CD4-positive, CD25-positive, alpha-beta regulatory T cell (primary cell): Measurements from ENCODE around the gene CAMK1D. TPM values are rescaled to one million over a fixed set of nuclear protein-coding genes. Genes with fewer than 3 reads are reported as not detected.

Experiments
- ATAC-seq, 2 donors: fragments of 150-1000 bp; cut with Tn5 transposase; one replicate each; pipeline ENCODE4 v1.10.0; 2021; ENCODE audit warnings: low read depth in 2 of 2, moderate number of reproducible peaks in 2 of 2, moderate library complexity in 1 of 2
- DNase-seq, 3 donors: peaks; one replicate each; pipeline versions ENCODE4 v3.0.0 to v3.0.0-alpha.2; 2012 to 2022; ENCODE audit warnings: mixed read lengths in 1 of 3
- H3K27ac ChIP-seq: one replicate; pipeline ENCODE4 v1.7.0; 2013; ENCODE audit warnings: mild to moderate bottlenecking, low read length; ENCODE audit not compliant: insufficient read depth, poor library complexity, severe bottlenecking
- H3K27me3 ChIP-seq: one replicate; pipeline ENCODE4 v1.7.0; 2013; ENCODE audit warnings: low read length; ENCODE audit not compliant: control insufficient read depth, insufficient read depth
- H3K36me3 ChIP-seq: one replicate; pipeline ENCODE4 v1.7.0; 2013; ENCODE audit warnings: mild to moderate bottlenecking, low read length, moderate library complexity; ENCODE audit not compliant: control insufficient read depth, insufficient read depth
- H3K4me1 ChIP-seq: 2 replicates; pipeline ENCODE4 v1.7.0; 2013; ENCODE audit warnings: mild to moderate bottlenecking, low read length; ENCODE audit not compliant: insufficient read depth, control insufficient read depth, poor library complexity, severe bottlenecking
- H3K4me3 ChIP-seq: one replicate; pipeline ENCODE4 v1.7.0; 2013; ENCODE audit warnings: low read depth, mild to moderate bottlenecking, low read length, moderate library complexity
- H3K9me3 ChIP-seq, 2 experiments: 1 replicate in 1 of 2; 2 replicates in 1 of 2; pipeline ENCODE4 v1.7.0; 2013; ENCODE audit warnings: low read length in 2 of 2, mild to moderate bottlenecking in 1 of 2, moderate library complexity in 1 of 2; ENCODE audit not compliant: control insufficient read depth in 2 of 2
- H3K27ac Mint-ChIP-seq, 3 donors: one replicate each; pipeline ENCODE4 v1.8.0; 2020 to 2022; ENCODE audit warnings: mild to moderate bottlenecking in 3 of 3, mixed read lengths in 3 of 3, moderate library complexity in 2 of 3
- H3K27me3 Mint-ChIP-seq: one replicate; pipeline ENCODE4 v1.8.0; 2022; ENCODE audit warnings: mild to moderate bottlenecking, mixed read lengths
- H3K36me3 Mint-ChIP-seq: one replicate; pipeline ENCODE4 v1.8.0; 2020; ENCODE audit warnings: mixed read lengths
- H3K4me1 Mint-ChIP-seq, 4 donors: one replicate each; pipeline ENCODE4 v1.8.0; 2020 to 2022; ENCODE audit warnings: mixed read lengths in 4 of 4, mild to moderate bottlenecking in 1 of 4
- H3K4me3 Mint-ChIP-seq, 4 donors: one replicate each; pipeline ENCODE4 v1.8.0; 2020 to 2022; ENCODE audit warnings: mild to moderate bottlenecking in 4 of 4, mixed read lengths in 4 of 4, moderate library complexity in 3 of 4
- H3K9me3 Mint-ChIP-seq, 7 donors: one replicate each; pipeline ENCODE4 v1.8.0; 2020 to 2022; ENCODE audit warnings: mixed read lengths in 7 of 7, mild to moderate bottlenecking in 3 of 7, moderate library complexity in 2 of 7
- polyA plus RNA-seq, 4 donors: library from polyadenylated mRNA; unstranded; fragments of 300-500 nt; fragmentation: Illumina TruSeq; gene quantifications; one replicate each; pipeline ENCODE4 v1.2.3, GENCODE V29; 2021
- total RNA-seq: library from RNA; stranded (reverse); gene quantifications from one replicate; pipeline ENCODE4 v1.2.3, GENCODE V29; 2022

Gene CAMK1D
- total and polyA plus RNA-seq, 5 donors from 2014 or later: 4.4 to 25.3 (median 5.2) TPM

GRCh38 chr10:12423896-12424295 lies 74.5 kb downstream of the CAMK1D start:
- H3K9me3 Mint-ChIP-seq: no peaks in the 10 kb centered on the region
- Histone ChIP-seq H3K9me3 (no peaks in the 10 kb centered on the region), H3K4me3 (no peak overlapping the region), H3K27me3 (no peaks in the 10 kb centered on the region), H3K27ac (no peak overlapping the region), H3K36me3 (no peaks in the 10 kb centered on the region), H3K4me1 (no peaks in the 10 kb centered on the region)
- ATAC-seq: no peak
- H3K27ac Mint-ChIP-seq: peak overlapping the region in 1 of 3 donors; percentile 42
- H3K4me3 Mint-ChIP-seq: no peak overlapping the region
- no peak for DNase-seq
- peaks cover 0 to 33% (median 15%) of the 10 kb centered on the region in 4 donors for H3K4me1 Mint-ChIP-seq
- H3K27me3 Mint-ChIP-seq: no peaks in the 10 kb centered on the region
- H3K36me3 Mint-ChIP-seq: peaks cover 9% of the 10 kb centered on the region

- H3K4me3 Mint-ChIP-seq: no peak overlapping the region
- H3K36me3 ChIP-seq: no peaks in the 10 kb centered on the region
- H3K4me3 ChIP-seq: no peak overlapping the region
- peaks cover 8 to 17% (median 12%) of the 10 kb centered on the region in 4 donors for H3K4me1 Mint-ChIP-seq
- no peaks in the 10 kb centered on the region for H3K9me3 Mint-ChIP-seq
- H3K27ac Mint-ChIP-seq: peak overlapping the region in 1 of 3 donors; percentile 26
- no peaks in the 10 kb centered on the region for H3K27me3 ChIP-seq
- peaks cover 9% of the 10 kb centered on the region for H3K36me3 Mint-ChIP-seq
- no peaks in the 10 kb centered on the region for H3K27me3 Mint-ChIP-seq
- H3K27ac ChIP-seq: no peak overlapping the region
- ATAC-seq (no peak), DNase-seq (no peak)
- no peaks in the 10 kb centered on the region for H3K4me1 ChIP-seq
- no peaks in the 10 kb centered on the region for H3K9me3 ChIP-seq
Observed at GRCh38 chr10:12427276-12427675, 77.9 kb downstream of the CAMK1D start.

GRCh38 chr10:12428447-12429135 lies 79.2 kb downstream of the CAMK1D start:
- no peak overlapping the region for H3K27ac ChIP-seq
- H3K36me3 ChIP-seq: no peaks in the 10 kb centered on the region
- Mint-ChIP-seq H3K4me3 (no peak overlapping the region), H3K9me3 (no peaks in the 10 kb centered on the region), H3K4me1 (peaks cover 11 to 14% (median 13%) of the 10 kb centered on the region in 4 donors), H3K27me3 (no peaks in the 10 kb centered on the region), H3K27ac (no peak overlapping the region), H3K36me3 (peaks cover 9% of the 10 kb centered on the region)
- H3K4me1 ChIP-seq: no peaks in the 10 kb centered on the region
- DNase-seq: no peak
- ATAC-seq: no peak
- H3K4me3 ChIP-seq: no peak overlapping the region
- no peaks in the 10 kb centered on the region for H3K9me3 ChIP-seq
- no peaks in the 10 kb centered on the region for H3K27me3 ChIP-seq

GRCh38 chr10:12430406-12430982 lies 81.1 kb downstream of the CAMK1D start:
- no peak for ATAC-seq
- Histone ChIP-seq H3K36me3 (no peaks in the 10 kb centered on the region), H3K4me1 (no peaks in the 10 kb centered on the region), H3K9me3 (no peaks in the 10 kb centered on the region), H3K27me3 (no peaks in the 10 kb centered on the region), H3K27ac (no peak overlapping the region), H3K4me3 (no peak overlapping the region)
- Mint-ChIP-seq H3K4me3 (no peak overlapping the region), H3K27ac (no peak overlapping the region), H3K27me3 (no peaks in the 10 kb centered on the region), H3K36me3 (no peaks in the 10 kb centered on the region), H3K9me3 (no peaks in the 10 kb centered on the region), H3K4me1 (peaks cover 0 to 13% (median 10%) of the 10 kb centered on the region in 4 donors)
- DNase-seq: no peak

GRCh38 chr10:12431151-12432101 lies 82.1 kb downstream of the CAMK1D start:
- no peak for DNase-seq
- Histone ChIP-seq H3K4me1 (no peaks in the 10 kb centered on the region), H3K4me3 (no peak overlapping the region), H3K9me3 (no peaks in the 10 kb centered on the region), H3K36me3 (no peaks in the 10 kb centered on the region), H3K27ac (no peak overlapping the region), H3K27me3 (no peaks in the 10 kb centered on the region)
- no peak overlapping the region for H3K4me3 Mint-ChIP-seq
- peak overlapping the region in 1 of 3 donors; percentile 78 for H3K27ac Mint-ChIP-seq
- peaks cover 3% of the 10 kb centered on the region for H3K36me3 Mint-ChIP-seq
- no peaks in the 10 kb centered on the region for H3K27me3 Mint-ChIP-seq
- H3K4me1 Mint-ChIP-seq: peaks cover 0 to 13% (median 10%) of the 10 kb centered on the region in 4 donors
- no peaks in the 10 kb centered on the region for H3K9me3 Mint-ChIP-seq
- ATAC-seq: no peak

GRCh38 chr10:12432402-12433189 lies 83.2 kb downstream of the CAMK1D start:
- Histone ChIP-seq H3K4me1 (no peaks in the 10 kb centered on the region), H3K9me3 (no peaks in the 10 kb centered on the region), H3K4me3 (no peak overlapping the region), H3K27me3 (no peaks in the 10 kb centered on the region), H3K36me3 (no peaks in the 10 kb centered on the region), H3K27ac (no peak overlapping the region)
- ATAC-seq (no peak), DNase-seq (no peak)
- H3K27ac Mint-ChIP-seq: peak overlapping the region in 1 of 3 donors; percentile 78
- no peaks in the 10 kb centered on the region for H3K27me3 Mint-ChIP-seq
- H3K4me1 Mint-ChIP-seq: peaks cover 0 to 11% (median 10%) of the 10 kb centered on the region in 4 donors
- no peak overlapping the region for H3K4me3 Mint-ChIP-seq
- peaks cover 8% of the 10 kb centered on the region for H3K36me3 Mint-ChIP-seq
- H3K9me3 Mint-ChIP-seq: no peaks in the 10 kb centered on the region

- Histone ChIP-seq H3K4me3 (no peak overlapping the region), H3K27me3 (no peaks in the 10 kb centered on the region), H3K9me3 (peaks cover 2 to 3% of the 10 kb centered on the region in 2 experiments), H3K4me1 (no peaks in the 10 kb centered on the region), H3K36me3 (no peaks in the 10 kb centered on the region), H3K27ac (no peak overlapping the region)
- H3K36me3 Mint-ChIP-seq: peaks cover 19% of the 10 kb centered on the region
- no peak for DNase-seq
- peak overlapping the region in 2 of 3 donors; percentile 40 to 47 for H3K27ac Mint-ChIP-seq
- peaks cover 0 to 13% (median 6%) of the 10 kb centered on the region in 4 donors for H3K4me1 Mint-ChIP-seq
- H3K9me3 Mint-ChIP-seq: peaks cover 0 to 5% (median 0%) of the 10 kb centered on the region in 7 donors
- no peak for ATAC-seq
- H3K4me3 Mint-ChIP-seq: no peak overlapping the region
- no peaks in the 10 kb centered on the region for H3K27me3 Mint-ChIP-seq
Observed at GRCh38 chr10:12434277-12434676, 84.9 kb downstream of the CAMK1D start.
